Esophagus muscularis mucosa (tissue), 4 donors: Measurements from ENCODE around the gene CHRFAM7A. TPM values are rescaled to one million over a fixed set of nuclear protein-coding genes. Genes with fewer than 3 reads are reported as not detected.

Source experiments
- small RNA-seq, 3 donors: library from RNA; depleted of rRNA; stranded (forward); fragments of <200 nt; gene quantifications; one replicate each; pipeline ENCODE3, GENCODE V24; 2016
- total RNA-seq, 4 donors: library from RNA; depleted of rRNA; stranded (reverse); fragments of >200 nt; gene quantifications; one replicate each; pipeline versions ENCODE4 v1.1.0 to v1.2.1, GENCODE V29; 2016

Gene CHRFAM7A
- total RNA-seq, 4 donors from 2014 or later: 0.17 to 0.83 (median 0.64) TPM

Small RNAs within 50 kb of the gene (small RNA-seq; reads per million reads assigned to genes)
- gene AC019322.2 (0 reads per million in 3 donors), gene RF00019 (0 reads per million in 3 donors), gene RF00096 (0 reads per million in 3 donors), gene RN7SL196P (0 reads per million in 3 donors)

Other genes starting within 250 kb of the CHRFAM7A start
- 1 to 10 TPM; 2.2 to 2.9 (median 2.7) TPM for gene GOLGA8R, start 20.7 kb upstream of the CHRFAM7A start, total RNA-seq
- gene GOLGA8Q, start 158.5 kb upstream of the CHRFAM7A start, total RNA-seq: 1 to 10 TPM in 3 of 4 donors, under 1 TPM in 1; 0.98 to 2.1 (median 1.6) TPM
- 1 to 10 TPM in 1 of 4 donors, under 1 TPM in 3; 0.33 to 1.1 (median 0.61) TPM for gene GOLGA8H, start 210.5 kb upstream of the CHRFAM7A start, total RNA-seq